Limb (tissue), 2 donors: ENCODE results near the gene ZNF292.
"Not testable (repeated sequence)": the region's sequence is repeated elsewhere in the genome, so short reads cannot be mapped to it uniquely, and the experiment has no call there.

Experiments used
- DNase-seq, 2 donors: peaks; one replicate each; pipeline ENCODE4 v3.0.0-alpha.2; 2016; ENCODE audit errors: extremely low spot score in 2 of 2

The ZNF292 gene

DNA sequence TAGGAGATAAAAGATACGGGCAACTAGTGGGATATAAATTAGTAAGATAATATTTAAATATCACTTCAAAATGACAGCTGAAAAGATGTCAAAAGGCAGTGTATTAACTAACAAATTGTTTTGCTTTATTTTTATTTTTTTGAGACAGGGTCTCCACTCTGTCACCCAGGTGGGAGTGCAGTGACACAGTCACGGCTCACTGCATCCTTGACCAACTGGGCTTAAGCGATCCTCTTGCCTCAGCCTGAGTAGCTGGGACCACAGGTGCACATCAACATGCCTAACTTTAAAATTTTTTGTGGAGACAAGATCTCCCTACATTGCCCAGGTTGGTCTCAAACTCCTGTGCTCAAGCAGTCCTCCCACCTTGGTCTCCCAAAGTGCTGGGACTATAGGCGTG is 5.9 kb downstream of the ZNF292 start:
- DNase-seq, result no peak

DNA sequence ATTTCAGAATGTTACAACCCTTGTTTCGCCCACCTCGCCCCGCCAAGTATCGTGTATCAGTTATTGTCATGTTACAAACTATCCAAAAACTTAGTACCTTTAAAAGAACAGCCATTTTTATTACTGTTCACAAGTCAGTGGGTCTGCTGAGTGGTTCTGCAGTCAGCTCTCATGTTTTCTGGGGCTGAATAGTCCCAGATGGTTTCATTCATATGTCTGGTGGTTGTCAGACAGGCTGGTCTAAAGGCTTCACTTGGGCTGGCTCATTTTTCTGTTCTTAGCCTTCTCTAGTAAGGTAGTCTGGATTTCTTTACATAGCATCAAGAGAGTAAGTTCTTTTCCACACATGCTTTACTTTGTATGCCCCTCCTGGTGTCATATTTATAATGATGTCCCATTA is 8.6 kb downstream of the ZNF292 start:
- DNase-seq, result no peak

DNA sequence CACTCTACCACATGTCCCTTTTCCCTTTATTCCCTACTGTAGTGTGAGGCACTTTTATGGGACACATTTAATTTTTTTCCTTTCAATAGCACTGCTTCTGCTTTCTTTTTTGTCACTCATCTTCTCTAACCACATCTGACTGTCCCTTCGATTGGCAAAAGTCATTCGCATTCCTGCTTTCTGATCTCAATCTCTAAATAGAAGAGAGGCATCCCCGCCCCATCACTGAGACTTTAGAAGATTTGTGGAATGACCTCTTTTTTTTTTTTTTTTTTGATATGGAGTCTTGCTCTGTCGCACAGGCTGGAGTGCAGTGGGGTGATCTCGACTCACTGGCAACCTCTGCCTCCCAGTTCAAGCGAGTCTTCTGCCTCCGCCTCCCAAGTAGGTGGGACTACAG is 9.1 kb downstream of the ZNF292 start:
- DNase-seq, result no peak

DNA sequence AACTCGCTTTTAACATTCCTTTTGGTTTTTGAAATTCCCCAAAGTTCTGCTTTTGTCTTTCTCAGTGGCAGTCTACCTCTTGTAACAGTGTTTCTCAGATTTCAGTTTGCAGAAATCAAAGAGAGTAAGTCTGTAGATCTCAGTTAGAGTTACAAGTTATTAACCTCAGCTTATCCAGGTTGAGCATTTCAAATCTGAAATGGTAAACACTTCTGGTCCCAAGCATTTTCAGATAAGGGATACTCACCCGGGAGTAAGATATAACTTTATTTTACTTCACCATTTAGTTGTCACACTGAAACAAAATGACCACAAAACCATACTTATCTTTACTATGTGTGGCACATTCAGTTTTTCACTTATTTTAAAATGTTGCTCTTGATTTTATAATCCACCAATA is 9.8 kb downstream of the ZNF292 start:
- DNase-seq, result no peak

DNA sequence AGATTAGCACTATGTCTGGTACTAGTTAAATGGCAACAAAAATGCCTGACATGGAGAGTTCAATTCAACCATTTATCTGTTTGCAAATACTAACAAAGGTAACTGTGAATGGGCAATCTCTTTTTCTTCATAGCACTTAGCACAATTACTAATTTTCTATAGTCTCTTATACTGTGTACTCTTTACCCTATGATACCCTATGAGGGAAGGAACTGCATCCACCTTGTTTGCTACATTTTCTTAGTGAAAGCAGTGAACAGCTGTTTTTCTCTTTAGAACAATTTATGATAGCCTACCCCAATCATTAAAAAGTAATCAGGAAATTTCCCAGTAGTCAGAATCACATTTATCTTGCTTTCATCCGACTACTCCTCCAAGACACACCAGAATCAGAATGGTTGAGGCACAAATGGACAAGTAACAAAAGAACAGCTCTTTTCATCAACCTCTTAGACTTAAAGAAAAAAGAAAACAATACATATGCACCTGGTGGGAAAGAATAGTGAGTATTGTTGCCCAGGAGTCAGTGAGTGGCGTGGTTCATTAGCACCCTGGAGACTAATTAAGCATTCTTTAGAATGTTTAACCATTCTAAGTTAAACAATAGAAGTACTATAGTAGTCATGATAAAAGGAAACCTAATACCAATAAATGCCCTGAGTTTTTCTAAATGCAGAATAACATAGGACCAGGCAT is 16.7 kb downstream of the ZNF292 start:
- no peak for DNase-seq

DNA sequence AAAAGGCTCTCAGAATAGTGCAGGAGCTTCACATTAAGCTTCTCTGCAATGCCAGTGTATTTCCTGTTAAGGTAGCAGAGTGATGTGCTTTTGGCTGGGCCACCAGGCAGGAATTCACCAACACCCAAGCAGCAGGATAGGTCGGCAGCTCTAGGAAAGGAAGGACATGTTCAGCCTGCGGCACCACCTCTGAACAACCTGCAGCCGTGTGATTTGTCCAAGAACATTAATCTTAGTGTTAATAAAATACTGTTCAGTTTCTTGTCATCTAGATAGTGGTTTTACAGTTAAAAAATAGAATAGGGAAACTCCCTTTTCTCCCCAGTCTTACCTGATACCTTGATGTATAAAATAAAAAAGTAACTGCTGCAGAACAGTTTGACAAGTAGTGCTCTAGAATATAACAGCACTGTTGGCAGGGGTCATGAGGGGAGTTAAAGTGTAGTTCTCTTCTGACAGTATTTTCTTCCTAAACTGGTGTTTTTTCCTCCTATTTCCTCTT is 18.8 kb downstream of the ZNF292 start:
- no peak for DNase-seq

DNA sequence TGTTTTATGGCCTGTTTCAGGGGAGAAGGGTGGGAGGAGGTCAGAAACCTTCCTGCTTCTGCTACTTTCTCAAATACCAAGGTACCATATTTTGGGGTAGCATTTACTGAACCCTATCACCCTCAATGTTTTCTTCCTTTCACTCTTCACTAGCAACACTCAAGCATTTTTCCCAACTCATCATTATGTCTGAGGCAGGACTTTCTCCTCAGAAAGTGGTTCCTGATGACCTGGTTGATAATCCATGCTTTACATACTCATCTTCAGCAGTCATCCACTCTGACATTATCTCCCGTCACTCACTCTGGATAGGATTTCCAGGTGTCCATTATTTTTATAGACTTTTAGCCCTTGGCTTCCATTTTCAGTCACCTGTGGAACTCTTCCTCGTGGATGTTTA is 21.1 kb downstream of the ZNF292 start:
- DNase-seq, result no peak

DNA sequence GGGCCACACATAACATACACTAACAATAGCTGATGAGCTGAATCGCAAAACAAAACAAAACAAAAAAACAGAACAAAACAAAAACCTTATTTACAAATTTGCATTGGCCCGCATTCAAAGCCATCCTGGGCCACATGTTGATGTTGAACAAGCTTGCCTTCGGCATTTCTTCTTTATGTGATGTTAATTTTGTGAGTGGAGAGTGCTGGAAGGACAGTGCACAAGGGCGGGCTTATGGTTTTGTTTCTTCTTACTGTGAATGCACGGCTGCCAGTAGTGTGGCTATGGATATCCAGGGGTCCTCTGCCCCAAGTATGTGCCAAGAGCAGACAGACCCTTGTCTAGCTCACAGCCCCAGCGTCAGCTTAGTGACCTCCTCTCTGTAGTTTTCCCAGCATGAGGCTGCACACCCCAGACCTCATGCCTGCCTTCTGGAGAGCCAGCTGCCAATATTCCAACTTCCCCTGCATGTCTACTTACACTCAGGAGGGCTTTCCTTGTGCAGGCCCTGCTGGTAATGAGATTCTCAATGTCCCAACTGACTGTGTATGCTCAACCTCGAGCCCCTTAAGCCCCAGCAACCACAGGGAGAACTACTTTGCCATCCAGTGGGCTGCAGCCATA is 24.9 kb downstream of the ZNF292 start:
- DNase-seq, result no peak

DNA sequence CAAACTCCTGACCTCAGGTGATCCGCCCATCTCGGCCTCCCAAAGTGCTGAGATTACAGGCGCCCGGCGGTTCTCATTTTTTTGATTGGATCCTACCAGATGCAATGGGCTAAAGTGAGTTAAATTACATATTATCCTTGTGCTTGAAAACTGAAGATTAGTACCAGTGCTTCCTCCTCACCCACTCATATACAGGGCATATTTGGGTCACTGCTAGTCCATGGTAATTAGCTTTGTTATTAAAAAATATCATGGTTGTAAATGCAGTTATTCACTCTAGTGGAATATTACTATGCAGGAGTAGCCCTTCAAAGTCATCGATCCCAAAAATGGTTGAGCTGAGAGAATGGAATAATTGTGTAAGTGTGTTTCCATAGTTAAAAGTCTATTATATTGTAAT is 26.5 kb downstream of the ZNF292 start:
- DNase-seq, result no peak

DNA sequence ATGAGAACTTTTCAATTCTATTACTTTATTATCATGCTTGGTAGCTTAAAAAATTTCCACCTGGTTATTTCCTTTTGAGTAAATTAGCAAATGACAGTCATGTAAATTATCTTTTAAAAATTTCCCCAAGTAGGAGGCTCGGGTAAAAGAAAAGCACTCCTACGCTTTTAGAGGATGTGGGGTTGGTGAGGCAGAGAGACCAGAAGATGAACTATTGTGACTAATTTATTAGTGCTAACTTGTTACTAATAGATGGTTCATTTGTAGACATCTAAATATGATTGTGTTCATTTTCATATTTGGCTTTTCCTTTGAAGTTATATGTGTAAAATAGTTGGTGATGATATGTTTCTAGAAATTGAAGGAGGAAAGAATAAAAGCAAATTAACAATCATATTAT is 27.0 kb downstream of the ZNF292 start:
- DNase-seq, result no peak

DNA sequence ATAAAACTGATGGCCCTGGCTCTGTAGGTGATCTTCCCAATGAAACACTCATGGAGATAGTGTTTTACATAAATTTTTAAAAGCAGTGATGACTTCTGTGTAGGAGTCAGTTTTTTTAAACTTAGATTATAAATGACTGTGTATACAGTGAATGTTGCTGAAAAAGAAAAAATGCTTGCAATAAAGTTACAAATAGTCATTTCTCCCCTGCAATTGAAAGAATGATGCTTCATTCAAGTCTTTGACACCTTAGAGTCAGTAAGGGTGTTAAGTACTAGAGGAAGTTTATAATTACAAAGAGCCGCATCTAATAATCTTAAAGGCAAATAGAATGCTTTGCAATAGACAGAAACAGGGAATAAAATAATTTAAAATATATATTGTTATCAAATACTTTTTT is 27.6 kb downstream of the ZNF292 start:
- no peak for DNase-seq

DNA sequence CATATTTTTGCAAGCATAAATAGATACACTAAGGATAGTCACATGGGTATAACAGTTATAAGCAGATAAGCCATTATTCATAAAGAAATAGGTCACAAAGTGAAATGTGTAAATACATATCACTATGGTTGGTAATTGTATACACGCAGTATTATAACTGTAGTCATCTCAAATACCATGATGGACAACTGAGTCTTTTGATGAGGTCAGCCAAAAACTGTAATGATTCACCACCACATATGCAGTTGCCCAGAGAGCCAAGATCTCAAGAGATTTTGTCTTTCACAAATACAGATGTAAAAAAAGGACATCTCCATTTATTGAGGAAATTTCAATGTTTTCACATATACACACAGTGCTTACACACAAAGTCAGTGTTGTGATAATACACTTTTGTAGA is 28.3 kb downstream of the ZNF292 start:
- DNase-seq, result no peak

DNA sequence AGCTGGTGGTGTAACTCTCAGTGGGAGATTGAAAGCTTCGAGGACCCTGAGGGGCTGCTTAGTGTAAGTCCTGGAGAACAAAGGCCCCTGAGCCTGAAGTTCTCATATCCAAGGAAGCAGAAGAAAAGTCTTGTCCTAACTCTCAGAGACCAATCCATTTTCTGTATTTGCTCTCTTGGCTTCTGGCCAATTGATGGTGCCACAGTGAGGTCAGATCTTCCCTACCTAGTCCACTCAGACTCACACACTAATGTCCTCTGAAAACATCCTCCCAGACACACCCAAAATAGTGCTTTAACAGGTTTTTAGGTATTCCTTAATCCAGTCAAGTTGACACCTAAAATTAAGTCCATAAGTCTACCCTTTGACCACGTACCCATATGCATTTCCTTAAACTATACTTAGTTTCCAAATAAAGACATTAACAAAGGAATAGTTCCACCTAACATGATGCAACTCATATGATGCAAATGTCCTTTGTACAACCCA is 29.4 kb downstream of the ZNF292 start:
- DNase-seq, result no peak

DNA sequence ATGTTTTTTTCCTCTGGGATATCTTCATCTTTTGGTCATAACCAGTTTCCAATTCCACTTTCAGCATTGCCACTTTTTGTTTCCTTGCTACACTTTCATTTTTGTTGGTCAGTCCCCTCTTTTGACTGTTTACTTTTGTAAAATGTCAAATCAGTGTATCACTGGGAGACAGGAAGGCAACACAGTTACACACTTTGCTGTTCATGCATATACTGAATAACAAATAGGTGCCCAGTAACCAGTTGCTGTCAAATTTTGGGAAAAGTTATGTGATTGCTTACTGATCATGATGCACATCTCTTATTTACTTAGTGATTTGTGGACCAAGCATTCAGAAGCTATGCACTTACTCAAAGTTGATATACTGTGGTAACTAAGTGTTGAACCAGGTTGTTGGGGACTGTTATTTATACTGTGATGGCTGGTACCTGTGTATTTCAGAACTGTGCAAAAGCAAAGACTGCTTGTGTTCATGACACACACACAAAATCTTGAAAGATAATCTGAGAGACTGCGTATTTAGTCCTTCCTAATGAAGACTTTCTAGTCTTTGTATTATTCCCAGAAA is 41.0 kb downstream of the ZNF292 start:
- DNase-seq, result no peak

DNA sequence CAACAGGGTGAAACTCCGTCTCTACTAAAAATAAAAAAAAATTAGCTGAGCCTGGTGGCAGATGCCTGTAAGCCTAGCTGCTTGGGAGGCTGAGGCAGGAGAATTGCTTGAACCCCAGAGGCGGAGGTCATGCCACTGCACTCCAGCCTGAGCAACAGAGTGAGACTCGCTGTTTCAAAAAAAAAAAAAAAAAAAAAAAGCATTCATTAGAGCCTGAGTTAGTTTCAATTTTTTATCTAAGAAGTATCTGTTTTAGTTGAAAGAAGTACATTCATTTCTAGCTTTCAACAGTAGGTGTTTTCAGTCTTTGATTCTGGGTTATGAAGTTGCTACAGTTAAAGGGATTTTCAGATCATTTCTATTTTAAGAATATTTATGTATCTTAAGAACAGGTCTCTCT is 42.2 kb downstream of the ZNF292 start:
- DNase-seq, result no peak

DNA sequence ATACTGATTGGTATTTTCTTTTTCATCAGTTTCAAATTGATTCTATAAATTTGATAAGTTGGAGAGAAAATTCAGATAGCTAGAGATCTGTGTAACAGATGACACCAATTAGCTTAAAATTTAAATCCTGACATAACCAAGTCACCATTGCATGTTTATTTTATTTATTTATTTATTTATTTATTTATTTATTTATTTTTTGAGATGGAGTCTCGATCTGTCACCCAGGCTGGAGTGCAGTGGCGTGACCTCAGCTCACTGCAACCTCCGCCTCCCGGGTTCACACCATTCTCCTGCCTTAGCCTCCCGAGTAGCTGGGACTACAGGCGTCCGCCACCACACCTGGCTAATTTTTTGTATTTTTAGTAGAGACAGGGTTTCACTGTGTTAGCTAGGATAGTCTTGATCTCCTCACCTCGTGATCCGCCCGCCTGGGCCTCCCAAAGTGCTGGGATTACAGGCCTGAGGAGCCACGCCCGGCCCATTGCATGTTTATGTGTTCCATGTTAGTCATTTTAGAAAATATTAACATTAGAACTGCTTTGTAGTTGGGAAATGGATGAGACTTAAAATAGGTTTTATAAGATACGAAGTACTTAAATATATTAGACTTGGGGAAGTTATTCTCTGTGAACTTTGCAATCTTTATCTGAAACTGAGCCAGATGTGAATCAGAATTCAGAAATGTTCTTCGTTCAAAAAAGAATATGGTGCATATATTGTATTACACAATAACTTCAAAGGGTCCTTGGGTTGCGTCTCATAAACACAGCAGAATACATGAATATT is 42.9 kb downstream of the ZNF292 start:
- DNase-seq, result not testable (repeated sequence)

DNA sequence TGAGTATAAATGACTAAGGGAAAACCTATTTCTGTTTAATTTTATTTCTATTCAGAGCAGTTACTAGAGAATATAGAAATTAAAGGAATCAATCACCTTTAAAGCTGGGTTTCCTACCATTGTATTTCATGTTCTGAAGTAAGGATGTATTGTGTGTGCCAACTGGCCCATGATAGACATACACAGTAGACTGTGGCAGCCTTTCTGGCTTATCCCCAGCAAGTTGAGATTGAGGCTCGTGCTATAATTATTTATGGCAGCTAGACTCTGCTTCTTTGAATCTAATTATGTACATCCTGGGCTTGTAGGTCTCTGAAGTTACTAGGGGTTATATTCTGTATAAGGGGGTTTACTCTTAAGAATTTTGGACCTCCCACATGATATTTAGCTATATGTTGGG is 44.4 kb downstream of the ZNF292 start:
- DNase-seq, result no peak

DNA sequence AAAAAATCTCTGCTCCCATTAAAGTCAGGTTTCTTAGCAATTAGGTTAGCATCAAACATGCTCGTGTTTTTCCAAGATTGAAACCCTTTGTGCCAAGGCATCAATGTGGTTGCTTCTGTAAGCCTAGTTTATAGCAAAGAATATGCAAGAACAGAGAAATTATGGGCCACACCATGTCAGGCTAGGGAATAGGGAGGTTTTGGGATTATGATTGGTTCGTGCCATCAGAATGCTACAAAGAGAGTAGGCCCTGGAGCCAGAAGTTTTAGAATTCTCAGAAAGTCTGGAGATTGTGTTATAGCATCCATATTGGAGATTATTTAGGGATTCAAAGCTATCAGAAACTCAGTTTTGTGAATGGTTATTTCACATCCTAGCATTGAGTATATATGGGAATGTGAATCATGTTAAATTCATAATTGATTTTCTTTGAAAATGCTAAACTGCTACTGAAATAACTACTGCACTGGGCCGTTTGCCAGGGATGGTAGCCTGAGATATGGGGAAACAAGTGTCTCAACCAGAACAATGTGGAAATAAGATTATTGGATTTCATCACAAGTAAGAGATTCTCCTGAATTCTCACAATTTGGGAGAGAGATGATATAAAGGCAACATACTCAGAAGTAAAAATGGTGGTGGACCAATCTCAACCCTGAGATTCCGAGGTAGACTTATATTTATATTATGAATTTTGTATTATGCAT is 45.3 kb downstream of the ZNF292 start:
- DNase-seq, result no peak

DNA sequence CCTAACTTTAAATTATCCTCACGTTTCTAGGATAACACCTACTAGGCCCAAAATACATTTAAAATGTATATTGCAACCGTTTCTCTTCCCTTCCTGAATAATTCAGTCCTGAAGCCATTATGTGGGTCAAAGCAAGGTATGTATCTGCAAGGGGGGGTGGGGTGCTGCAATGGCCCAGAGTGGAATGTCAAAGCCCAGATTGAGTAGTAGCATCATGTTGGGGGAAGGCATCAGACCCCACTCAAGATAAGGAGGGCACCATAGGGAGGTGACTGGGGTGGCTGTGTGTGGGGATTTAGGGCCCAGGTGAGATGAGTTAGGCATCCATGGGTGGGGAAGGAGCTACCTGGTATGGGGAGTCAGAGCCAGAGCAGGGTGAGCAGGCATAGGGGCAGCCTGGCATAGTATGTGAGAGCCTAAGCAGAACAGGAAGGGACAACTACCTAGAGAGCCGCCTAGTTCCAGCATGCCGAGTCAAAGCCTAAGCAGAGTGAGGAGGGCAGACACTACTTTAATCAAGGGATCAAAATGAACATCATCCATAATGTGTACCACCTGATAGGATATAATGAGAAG is 48.2 kb downstream of the ZNF292 start:
- no peak for DNase-seq

DNA sequence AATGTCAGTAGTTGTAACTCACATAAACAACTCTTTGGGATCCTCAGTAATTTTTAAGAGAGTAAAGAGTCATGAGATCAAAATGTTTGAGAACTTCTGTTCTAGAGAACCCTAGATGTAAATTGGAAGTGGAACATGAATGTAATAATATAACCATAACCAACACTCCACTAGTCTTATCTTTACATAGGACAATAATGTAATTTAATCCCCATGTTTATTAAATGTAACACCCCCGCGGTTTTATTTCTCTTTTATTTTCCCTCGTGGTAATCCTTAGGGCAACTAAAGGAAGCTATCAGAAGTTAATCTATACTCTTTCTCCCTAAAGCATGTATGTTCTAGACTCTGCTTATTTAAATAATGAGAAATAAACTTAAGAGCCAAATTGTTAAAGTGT is 54.4 kb downstream of the ZNF292 start:
- DNase-seq, result no peak

DNA sequence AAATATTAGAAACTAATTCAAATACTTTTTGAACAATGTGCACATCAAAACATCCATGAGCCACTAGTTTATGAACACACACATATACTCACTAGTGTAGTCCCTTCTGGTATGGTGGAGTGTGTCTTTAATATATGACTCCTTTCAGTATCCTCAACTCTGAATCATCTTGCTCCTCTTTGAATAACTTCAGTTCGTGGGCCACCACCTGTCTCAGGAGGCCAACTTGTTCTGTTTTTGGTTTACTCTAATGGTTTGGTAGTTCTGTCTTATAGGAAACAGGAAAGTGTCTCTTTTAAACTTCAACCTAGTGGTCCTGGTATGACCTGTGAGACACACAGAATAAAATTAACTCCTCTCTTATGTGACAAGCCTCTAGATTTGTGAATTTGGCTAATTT is 55.6 kb downstream of the ZNF292 start:
- no peak for DNase-seq
